ENCODE measurements around the gene PVR. TPM values are rescaled to one million over a fixed set of nuclear protein-coding genes. Genes with fewer than 3 reads are reported as not detected.

The PVR gene
- total RNA-seq, 1 experiment from 2014 or later = 15.0 TPM

DNA sequence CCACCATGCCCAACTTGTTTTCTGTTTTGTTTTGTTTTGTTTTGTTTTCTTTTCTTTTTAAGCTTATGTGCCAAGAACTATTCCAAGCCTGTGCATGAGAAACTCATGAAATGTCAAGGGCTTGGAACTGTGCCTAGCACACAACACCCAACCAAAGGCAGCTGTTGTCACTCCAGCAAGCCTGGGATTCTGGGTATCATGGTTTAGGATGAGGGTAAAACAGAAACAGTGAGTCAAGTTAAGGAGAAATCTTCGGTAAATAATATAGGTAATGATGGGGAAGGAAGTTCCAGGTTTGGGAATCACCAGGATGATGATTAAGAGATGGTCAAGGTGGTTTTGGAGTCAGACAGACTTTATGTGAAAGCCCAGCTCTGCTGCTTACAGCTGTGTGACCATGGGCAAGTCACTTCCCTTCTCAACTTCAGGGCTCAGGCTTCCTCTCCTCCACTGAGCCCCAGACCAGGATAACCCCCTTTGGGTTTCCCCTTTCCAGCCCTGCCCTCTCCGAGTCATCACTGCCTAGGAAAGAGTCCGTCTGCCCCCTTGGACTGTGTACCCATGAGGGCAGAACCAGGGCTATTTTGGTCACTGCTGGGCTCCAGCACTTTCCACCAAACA, 5.0 kb downstream of the PVR start:
- Mint-ChIP-seq H3K4me1 (no peaks in the 10 kb centered on the region), H3K27me3 (ENCODE audit: low read depth) (no peaks in the 10 kb centered on the region), H3K36me3 (peaks cover 22% of the 10 kb centered on the region), H3K4me3 (no peak overlapping the region), H3K27ac (no peak overlapping the region), H3K9me3 (no peaks in the 10 kb centered on the region)
- no peak for TF ChIP-seq AR (CRISPR knock-in tag; IDR thresholded peaks at IDR 0.05)
- ChIA-PET CTCF (interaction anchor here (0.6 to 3.4 kb wide), 7 partner anchors 38 to 122 kb away, joined by 3 to 25 read pairs (median 6); no protein-coding TSS in a partner anchor), POLR2A (no interaction called here)
- DNase-seq (ENCODE audit: low spot score) (no peak), ATAC-seq (no peak)

GRCh38 chr19:44649578-44650145, 6.0 kb downstream of the PVR start:
- ChIA-PET POLR2A (no interaction called here), CTCF (interaction anchor here (0.6 to 3.4 kb wide), 3 partner anchors 39 to 79 kb away, joined by 3 to 25 read pairs (median 5); no protein-coding TSS in a partner anchor)
- TF ChIP-seq ZNF423 (CRISPR knock-in tag; IDR thresholded peaks at IDR 0.05) (no peak), NR3C1 (CRISPR knock-in tag; conservative IDR thresholded peaks at IDR 0.05; ENCODE audit: low read depth) (no peak), STAT6 (CRISPR knock-in tag; conservative IDR thresholded peaks at IDR 0.05; ENCODE audit: low read depth) (no peak), USF1 (CRISPR knock-in tag; IDR thresholded peaks at IDR 0.05) (no peak), ZNF281 (CRISPR knock-in tag; IDR thresholded peaks at IDR 0.05) (no peak), ZNF232 (CRISPR knock-in tag; IDR thresholded peaks at IDR 0.05) (no peak), ZNF317 (CRISPR knock-in tag; IDR thresholded peaks at IDR 0.05; ENCODE audit: borderline replicate concordance, low read depth) (no peak), AR (CRISPR knock-in tag; IDR thresholded peaks at IDR 0.05) (no peak)
- TF ChIP-seq, protein P1, sequence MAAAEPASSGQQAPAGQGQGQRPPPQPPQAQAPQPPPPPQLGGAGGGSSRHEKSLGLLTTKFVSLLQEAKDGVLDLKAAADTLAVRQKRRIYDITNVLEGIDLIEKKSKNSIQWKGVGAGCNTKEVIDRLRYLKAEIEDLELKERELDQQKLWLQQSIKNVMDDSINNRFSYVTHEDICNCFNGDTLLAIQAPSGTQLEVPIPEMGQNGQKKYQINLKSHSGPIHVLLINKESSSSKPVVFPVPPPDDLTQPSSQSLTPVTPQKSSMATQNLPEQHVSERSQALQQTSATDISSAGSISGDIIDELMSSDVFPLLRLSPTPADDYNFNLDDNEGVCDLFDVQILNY (CRISPR knock-in tag; IDR thresholded peaks at IDR 0.05) = no peak
- H3K27ac Mint-ChIP-seq = no peak overlapping the region
- no peaks in the 10 kb centered on the region for H3K27me3 Mint-ChIP-seq (ENCODE audit: low read depth)
- peaks cover 25% of the 10 kb centered on the region for H3K36me3 Mint-ChIP-seq
- no peak for ATAC-seq
- no peaks in the 10 kb centered on the region for H3K4me1 Mint-ChIP-seq
- no peak overlapping the region for H3K4me3 Mint-ChIP-seq
- no peak for DNase-seq (ENCODE audit: low spot score)
- H3K9me3 Mint-ChIP-seq = no peaks in the 10 kb centered on the region
